ENCODE measurements around the gene FGF21.

FGF21 gene

GRCh38 chr19:48768994-48769713 is 13.8 kb downstream of the FGF21 start:
- Histone ChIP-seq H3K9me3 (no peaks in the 10 kb centered on the region), H3K4me3 (ENCODE audit: low read depth, low read length) (no peak overlapping the region), H3K4me1 (no peaks in the 10 kb centered on the region), H3K27me3 (peaks cover 25% of the 10 kb centered on the region), H3K36me3 (no peaks in the 10 kb centered on the region)
- no peak for DNase-seq
- TF ChIP-seq CTCF (IDR thresholded peaks at IDR 0.05; ENCODE audit: low read depth, low read length) = no peak

GRCh38 chr19:48770266-48770665 is 14.9 kb downstream of the FGF21 start:
- H3K9me3 ChIP-seq = no peaks in the 10 kb centered on the region
- H3K27me3 ChIP-seq = peaks cover 14% of the 10 kb centered on the region
- no peak for TF ChIP-seq CTCF (IDR thresholded peaks at IDR 0.05; ENCODE audit: low read depth, low read length)
- H3K4me1 ChIP-seq = no peaks in the 10 kb centered on the region
- H3K4me3 ChIP-seq (ENCODE audit: low read depth, low read length) = no peak overlapping the region
- no peaks in the 10 kb centered on the region for H3K36me3 ChIP-seq
- no peak for DNase-seq

GRCh38 chr19:48770734-48771472 is 15.6 kb downstream of the FGF21 start:
- no peak for DNase-seq
- no peaks in the 10 kb centered on the region for H3K36me3 ChIP-seq
- H3K27me3 ChIP-seq = peaks cover 8% of the 10 kb centered on the region
- H3K4me3 ChIP-seq (ENCODE audit: low read depth, low read length) = no peak overlapping the region
- no peaks in the 10 kb centered on the region for H3K9me3 ChIP-seq
- TF ChIP-seq CTCF (IDR thresholded peaks at IDR 0.05; ENCODE audit: low read depth, low read length) = no peak
- no peaks in the 10 kb centered on the region for H3K4me1 ChIP-seq

- H3K36me3 ChIP-seq = no peaks in the 10 kb centered on the region
- peaks cover 3% of the 10 kb centered on the region for H3K27me3 ChIP-seq
- no peaks in the 10 kb centered on the region for H3K4me1 ChIP-seq
- H3K4me3 ChIP-seq (ENCODE audit: low read depth, low read length) = no peak overlapping the region
- H3K9me3 ChIP-seq = no peaks in the 10 kb centered on the region
- no peak for DNase-seq
- no peak for TF ChIP-seq CTCF (IDR thresholded peaks at IDR 0.05; ENCODE audit: low read depth, low read length)
Measured at GRCh38 chr19:48772503-48772953, 17.2 kb downstream of the FGF21 start.

GRCh38 chr19:48777139-48777538 is 21.8 kb downstream of the FGF21 start:
- Histone ChIP-seq H3K4me3 (ENCODE audit: low read depth, low read length) (no peak overlapping the region), H3K4me1 (peaks cover 9% of the 10 kb centered on the region), H3K9me3 (no peaks in the 10 kb centered on the region), H3K36me3 (no peaks in the 10 kb centered on the region), H3K27me3 (no peaks in the 10 kb centered on the region)
- TF ChIP-seq CTCF (IDR thresholded peaks at IDR 0.05; ENCODE audit: low read depth, low read length) = no peak
- DNase-seq = no peak

GRCh38 chr19:48777720-48778119 is 22.4 kb downstream of the FGF21 start:
- Histone ChIP-seq H3K9me3 (no peaks in the 10 kb centered on the region), H3K36me3 (no peaks in the 10 kb centered on the region), H3K27me3 (no peaks in the 10 kb centered on the region), H3K4me1 (peaks cover 9% of the 10 kb centered on the region), H3K4me3 (ENCODE audit: low read depth, low read length) (no peak overlapping the region)
- TF ChIP-seq CTCF (IDR thresholded peaks at IDR 0.05; ENCODE audit: low read depth, low read length) = no peak
- DNase-seq = no peak
